ENCODE data around the gene PTS. TPM values are rescaled to one million over a fixed set of nuclear protein-coding genes. Genes with fewer than 3 reads are reported as not detected.
A peak's percentile ranks its signal among the peaks of the same experiment; 100 is the strongest.

PTS gene
- polyA plus RNA-seq, 1 donor = 20.4 TPM

GRCh38 chr11:112221274-112221835 lies 4.9 kb upstream of the PTS start:
- DNase-seq (ENCODE audit: low read depth) = no peak

- DNase-seq (ENCODE audit: low read depth) = no peak
These were observed 3.9 kb upstream of the PTS start for GRCh38 chr11:112222303-112222702.

GRCh38 chr11:112223121-112223520 lies 3.1 kb upstream of the PTS start:
- DNase-seq (ENCODE audit: low read depth) = no peak

GRCh38 chr11:112223754-112224532 lies 2.3 kb upstream of the PTS start:
- no peak for DNase-seq (ENCODE audit: low read depth)

- no peak for DNase-seq (ENCODE audit: low read depth)
These were observed 521 bp upstream of the PTS start for GRCh38 chr11:112225753-112226061.

DNA sequence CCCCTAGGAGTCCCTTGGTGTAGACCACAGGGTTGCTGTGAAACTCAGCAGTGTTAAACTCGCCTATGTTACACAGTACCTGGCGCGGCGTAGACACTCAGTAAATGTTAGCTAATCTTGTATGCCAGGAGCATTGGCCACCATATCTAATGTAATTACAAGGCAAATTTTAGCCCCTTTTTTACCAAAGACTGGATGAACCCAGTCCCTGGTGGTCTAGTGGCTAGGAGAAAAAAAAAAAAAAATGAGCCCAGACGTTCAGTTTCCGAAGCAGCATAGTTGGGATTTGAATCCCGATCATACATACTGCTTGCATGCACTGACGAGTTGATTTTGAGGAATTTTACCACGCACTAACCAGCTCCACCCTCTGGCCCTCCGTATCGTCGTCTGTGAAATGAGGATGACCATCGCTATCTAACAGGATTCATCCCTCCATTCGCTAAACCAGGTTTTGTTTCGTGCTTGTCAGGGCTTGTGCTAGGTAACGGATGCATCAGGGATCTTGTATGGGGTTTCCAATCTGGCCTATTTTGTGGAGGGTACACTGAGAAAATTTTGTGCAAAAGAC lies 688 bp downstream of the PTS start:
- DNase-seq (ENCODE audit: low read depth) = peak; percentile 14

- DNase-seq (ENCODE audit: low read depth) = no peak
These were observed 1.2 kb downstream of the PTS start for GRCh38 chr11:112227471-112227870.

GRCh38 chr11:112228706-112229105 lies 2.5 kb downstream of the PTS start:
- DNase-seq (ENCODE audit: low read depth) = no peak

DNA sequence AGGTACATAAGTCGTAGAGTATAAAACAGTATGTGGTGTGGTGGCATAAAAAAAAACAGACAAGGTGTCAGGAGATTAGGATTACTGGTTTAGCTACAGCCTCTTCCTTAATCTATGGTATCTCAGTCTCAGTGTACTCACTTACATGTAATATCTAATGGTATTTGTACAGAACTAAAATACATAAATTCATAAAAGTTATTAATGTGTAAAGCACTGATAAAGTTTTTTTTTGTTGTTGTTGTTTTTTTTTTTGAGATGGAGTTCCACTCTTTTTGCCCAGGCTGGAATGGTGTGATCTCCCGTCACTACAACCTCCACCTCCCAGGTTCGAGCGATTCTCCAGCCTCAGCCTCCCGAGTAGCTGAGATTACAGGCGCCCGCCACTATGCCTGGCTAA lies 2.9 kb downstream of the PTS start:
- DNase-seq (ENCODE audit: low read depth) = no peak

GRCh38 chr11:112229746-112230433 lies 3.7 kb downstream of the PTS start:
- no peak for DNase-seq (ENCODE audit: low read depth)

- DNase-seq (ENCODE audit: low read depth) = no peak
These were observed 5.7 kb downstream of the PTS start for GRCh38 chr11:112231952-112232351.

GRCh38 chr11:112235750-112236390 lies 9.6 kb downstream of the PTS start:
- DNase-seq (ENCODE audit: low read depth) = no peak

GRCh38 chr11:112237451-112237850 lies 11.2 kb downstream of the PTS start:
- DNase-seq (ENCODE audit: low read depth) = no peak

DNA sequence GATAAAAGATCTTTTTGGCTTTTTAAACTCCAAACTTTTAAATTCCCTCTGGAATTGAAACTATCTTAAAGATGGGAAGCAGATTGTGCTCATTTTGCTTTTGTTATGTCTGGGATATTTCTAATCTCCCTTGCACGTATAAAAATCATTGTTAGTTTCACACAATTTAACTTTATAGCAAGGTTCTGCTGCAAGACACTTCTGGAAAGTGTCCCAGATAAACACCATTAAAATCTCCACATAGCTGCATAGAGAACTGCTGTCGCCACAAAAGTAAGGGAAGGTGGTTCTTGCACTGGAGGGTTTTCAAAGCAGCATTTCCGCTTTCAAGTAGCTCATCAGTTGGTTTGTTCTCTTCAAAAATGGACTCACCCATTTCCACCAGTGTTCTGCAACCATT lies 11.8 kb downstream of the PTS start:
- no peak for DNase-seq (ENCODE audit: low read depth)

DNA sequence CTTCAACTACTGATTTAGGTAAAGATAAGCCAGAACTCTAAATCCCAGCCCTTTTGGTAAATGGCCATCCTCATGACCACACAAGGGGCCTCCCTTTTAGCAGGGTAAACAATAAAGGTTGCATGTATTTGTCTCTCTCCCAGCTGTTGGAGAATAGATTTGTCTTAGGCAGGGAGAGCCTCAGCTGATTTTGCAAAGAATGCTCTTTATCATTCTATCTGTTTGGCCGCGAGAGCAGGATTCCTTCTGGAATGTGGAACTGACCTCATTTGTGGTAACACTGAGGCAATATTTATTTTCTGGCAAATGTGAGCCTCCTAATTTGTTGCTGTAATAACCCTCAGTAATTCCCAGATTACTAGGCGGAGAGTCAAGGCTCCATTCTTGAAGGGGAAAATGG lies 15.3 kb downstream of the PTS start:
- DNase-seq (ENCODE audit: low read depth) = no peak

DNA sequence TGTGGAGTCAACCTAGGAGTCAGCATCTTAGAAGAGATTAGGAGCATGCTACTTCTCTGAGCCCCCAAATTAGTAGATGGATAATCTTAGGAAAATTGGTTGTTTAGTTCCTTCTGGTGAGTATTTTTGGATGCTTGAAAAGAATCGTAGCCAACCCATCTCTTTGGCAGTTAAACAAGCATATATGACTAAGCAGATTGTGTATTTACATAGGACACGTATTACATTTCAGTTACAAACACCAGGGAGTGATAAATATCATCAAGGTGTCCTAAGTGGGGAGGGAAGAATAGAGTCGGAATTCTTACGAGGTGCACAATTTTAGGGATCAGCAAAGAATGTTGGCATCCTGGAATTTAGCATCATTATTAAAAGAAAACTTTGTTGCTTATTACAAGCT lies 21.0 kb downstream of the PTS start:
- DNase-seq (ENCODE audit: low read depth) = no peak

DNA sequence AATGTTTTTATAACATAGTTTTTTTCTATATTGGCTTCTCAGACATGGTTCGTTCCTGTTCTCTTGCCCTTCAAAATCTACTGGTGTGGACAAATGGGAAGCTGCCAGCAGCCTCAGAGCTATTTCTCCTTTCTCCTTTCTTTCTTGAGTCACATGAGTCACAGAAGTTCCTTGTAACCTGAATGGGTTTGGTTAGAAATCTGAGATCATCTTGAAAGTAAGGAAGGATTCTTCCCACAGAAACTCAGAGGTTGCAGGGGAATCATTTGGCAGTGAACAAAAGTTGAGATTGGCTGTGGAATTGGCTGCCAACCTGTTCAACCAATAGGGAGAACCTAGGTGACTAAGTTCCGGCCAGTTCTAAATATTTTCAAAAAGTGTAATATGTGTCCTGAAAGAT lies 22.0 kb downstream of the PTS start:
- no peak for DNase-seq (ENCODE audit: low read depth)

- DNase-seq (ENCODE audit: low read depth) = no peak
These were observed 23.8 kb downstream of the PTS start for GRCh38 chr11:112249871-112250610.

GRCh38 chr11:112253605-112254242 lies 27.5 kb downstream of the PTS start:
- no peak for DNase-seq (ENCODE audit: low read depth)

DNA sequence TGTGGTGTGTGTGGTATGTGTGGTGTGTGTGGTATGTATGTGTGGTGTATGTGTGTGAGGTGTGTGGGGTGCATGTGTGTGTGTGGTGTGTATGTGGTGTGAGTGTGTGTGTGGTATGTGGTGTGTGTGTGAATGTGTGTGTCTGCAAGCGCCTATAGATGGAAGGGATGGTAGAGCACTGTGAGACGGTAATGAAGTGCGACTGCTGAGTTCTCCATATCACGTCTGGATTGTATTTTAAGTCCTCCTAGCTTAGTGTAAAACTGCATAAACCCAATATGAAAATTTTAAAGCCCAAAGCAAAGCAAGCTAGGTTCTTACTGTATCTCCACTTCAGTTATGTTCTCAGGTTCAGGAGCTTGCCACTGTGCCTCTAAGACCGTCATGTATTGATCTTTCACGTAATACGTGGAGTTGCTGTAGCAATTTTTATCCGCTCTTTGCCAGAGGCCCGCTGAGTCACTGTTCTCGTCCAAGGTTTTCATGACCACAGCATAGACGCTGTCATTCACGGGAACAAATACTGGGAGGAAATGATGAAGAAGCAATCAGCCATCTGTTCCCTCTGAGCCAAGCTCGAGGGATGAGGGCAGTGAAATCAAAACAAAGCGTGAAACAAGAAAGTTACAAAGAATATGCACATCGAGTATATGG lies 29.0 kb downstream of the PTS start:
- no peak for DNase-seq (ENCODE audit: low read depth)

DNA sequence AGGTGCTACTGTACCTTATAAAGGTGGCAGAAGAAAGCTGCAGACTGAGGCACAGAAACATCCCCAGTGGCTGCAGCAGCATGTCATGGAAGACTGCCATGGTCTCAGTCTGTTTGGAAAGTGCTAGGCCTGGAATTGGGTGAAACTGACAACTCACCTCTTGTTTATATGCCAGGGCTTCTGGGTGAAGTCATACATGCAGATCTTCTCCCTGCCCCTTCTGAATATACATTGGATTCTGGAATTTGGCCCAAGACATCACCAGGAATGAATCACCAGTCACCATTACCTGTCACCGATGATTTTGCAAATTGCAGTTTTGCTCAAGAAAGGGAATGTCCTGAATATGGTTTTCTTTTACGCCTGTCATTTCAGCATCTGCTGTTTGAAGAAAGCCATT lies 34.3 kb downstream of the PTS start, which contains the start of gene PLET1:
Gene PLET1, minus strand, starts transcription at position 371 of the 400 bp plus-strand sequence. Its CDS starts 271 bp downstream, at position 100.
- no peak for DNase-seq (ENCODE audit: low read depth)
